HG03097 (cell line): ENCODE data around the gene GFPT2.

ENCODE experiments used
- ATAC-seq: cut with Tn5 transposase; IDR thresholded peaks from one replicate; pipeline ENCODE4 v1.9.1; 2021; ENCODE audit not compliant: unreplicated experiment, low FRiP score

Gene GFPT2

GRCh38 chr5:180334751-180335613 is 18.2 kb downstream of the GFPT2 start:
- ATAC-seq, result no peak

- ATAC-seq, result no peak
Observed at GRCh38 chr5:180334176-180334575, 19.0 kb downstream of the GFPT2 start.

DNA sequence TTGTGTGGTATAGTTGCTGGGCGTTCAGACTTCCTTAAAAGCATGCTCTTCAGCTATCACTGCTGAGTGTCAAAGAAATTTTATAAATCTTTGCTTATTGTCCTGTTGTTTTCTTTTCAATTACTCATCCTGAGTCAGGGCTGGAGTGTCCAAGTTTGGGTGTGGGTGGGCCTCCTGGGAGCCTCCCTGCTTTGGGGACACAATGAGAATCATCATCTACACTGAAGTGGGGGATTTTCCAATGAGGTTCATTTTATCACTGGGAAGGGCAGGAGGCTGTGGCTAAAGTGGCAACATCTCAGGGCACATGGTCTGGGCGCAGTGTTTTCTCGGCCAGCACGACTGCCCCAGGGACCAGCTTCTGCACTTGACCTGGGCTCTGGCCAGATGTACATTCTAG is 19.5 kb downstream of the GFPT2 start:
- ATAC-seq, result no peak

GRCh38 chr5:180332861-180333260 is 20.3 kb downstream of the GFPT2 start:
- no peak for ATAC-seq

- ATAC-seq, result no peak
Observed at GRCh38 chr5:180332051-180332517, 21.1 kb downstream of the GFPT2 start.

- ATAC-seq, result no peak
Observed at GRCh38 chr5:180331647-180331950, 21.5 kb downstream of the GFPT2 start.

GRCh38 chr5:180330810-180331646 is 22.1 kb downstream of the GFPT2 start:
- no peak for ATAC-seq

DNA sequence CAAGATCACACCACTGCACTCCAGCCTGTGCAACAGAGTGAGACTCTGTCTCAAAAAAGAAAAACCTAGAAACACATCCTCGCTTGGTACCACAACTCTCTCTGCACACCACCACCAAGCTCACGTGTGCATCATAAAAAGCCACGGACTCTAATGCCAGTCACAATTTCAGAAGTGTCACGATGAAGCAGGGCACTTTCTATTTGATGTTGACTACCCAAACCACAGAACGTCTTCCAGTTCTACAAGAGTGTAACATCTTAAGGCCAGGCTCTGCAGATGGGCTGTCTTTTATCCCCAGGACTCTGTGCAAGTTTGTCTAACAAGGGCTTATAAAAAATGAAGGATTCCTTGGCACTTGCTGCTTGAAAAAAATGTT is 22.9 kb downstream of the GFPT2 start:
- ATAC-seq, result no peak

GRCh38 chr5:180329606-180330269 is 23.4 kb downstream of the GFPT2 start:
- ATAC-seq, result no peak

- ATAC-seq, result no peak
Observed at GRCh38 chr5:180329138-180329435, 24.0 kb downstream of the GFPT2 start.

GRCh38 chr5:180328296-180329137 is 24.6 kb downstream of the GFPT2 start:
- ATAC-seq, result peak; percentile 65

- ATAC-seq, result no peak
Observed at GRCh38 chr5:180326989-180327565, 26.1 kb downstream of the GFPT2 start.

DNA sequence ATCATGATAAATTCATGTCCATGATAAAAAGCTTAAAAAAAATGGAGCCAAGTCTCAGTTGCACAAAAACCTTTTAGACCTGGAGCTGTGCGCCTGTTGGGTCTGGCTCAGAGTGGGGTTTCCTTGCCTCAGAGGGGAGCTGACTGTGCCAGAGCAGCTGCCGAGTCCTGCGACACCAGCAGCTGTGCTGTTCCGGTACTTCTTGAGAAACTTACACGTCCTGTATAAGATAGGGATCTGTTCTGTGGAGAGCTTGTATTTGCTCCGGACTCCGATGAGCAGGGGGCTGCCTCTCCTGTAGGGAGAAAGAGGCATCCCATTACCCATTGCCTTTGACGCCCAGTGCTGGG is 28.6 kb downstream of the GFPT2 start:
- ATAC-seq, result no peak

DNA sequence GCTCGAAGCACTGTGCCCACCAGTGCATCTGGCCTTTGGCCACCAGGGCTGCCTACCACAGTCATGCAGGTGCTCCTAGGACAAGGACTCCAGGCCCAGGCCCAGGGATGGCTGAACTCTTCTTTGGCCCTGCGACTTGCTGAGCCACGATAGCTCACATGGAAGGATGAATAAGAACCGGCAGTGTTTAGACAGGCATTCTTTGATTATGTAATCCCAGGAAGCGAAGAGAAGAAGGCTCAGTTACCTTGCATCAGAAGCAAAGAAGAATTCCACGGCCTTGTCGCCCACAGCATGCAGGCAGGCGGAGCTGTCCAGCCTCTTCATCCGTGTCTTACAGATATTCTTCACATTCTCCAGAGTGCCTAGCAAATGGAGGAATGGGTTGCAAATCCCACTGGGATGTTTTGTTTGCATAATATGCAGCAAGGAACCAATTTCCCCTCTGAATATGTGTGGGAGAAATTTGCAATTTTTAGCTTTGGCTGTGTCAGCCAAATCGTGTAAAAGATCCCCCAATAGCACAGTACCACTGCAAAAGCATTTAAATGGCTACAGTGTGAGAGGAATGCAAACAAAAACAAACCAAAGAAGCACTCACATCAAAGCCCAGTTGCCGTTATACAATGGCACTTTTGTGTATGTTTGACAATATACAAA is 29.1 kb downstream of the GFPT2 start:
- no peak for ATAC-seq

GRCh38 chr5:180323160-180323559 is 30.0 kb downstream of the GFPT2 start:
- ATAC-seq, result no peak

DNA sequence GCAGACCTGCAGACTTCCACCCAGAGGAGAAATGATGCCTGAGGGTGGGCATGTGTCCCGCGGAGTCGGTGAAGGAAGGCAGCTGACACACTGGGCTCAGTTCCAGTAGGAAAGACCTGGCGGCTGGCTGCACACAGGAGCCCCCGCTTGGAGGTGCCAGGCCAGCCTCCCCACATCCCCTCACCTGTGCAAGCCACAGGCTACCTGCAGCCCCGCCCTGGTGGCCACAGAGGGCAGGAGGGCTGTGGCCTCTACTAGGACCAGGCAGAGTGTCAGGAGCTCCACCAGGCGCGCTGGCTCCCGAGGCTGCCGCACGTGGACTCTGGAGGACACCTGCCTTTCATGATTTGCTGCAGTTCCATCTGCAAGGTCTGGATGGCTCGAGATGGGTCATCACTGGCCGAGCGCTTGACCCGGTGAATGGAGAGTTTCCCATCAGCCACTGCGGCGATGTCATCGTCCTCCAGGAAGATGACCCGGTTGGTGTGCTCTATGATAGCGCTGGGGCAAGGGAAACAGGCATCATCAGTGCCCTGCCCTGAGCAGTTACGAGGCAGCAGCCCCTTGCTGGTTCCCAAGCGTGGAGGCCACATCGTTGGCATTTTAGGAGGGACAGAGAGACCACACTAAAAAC is 34.6 kb downstream of the GFPT2 start:
- ATAC-seq, result no peak

GRCh38 chr5:180316586-180316985 is 36.5 kb downstream of the GFPT2 start:
- no peak for ATAC-seq

DNA sequence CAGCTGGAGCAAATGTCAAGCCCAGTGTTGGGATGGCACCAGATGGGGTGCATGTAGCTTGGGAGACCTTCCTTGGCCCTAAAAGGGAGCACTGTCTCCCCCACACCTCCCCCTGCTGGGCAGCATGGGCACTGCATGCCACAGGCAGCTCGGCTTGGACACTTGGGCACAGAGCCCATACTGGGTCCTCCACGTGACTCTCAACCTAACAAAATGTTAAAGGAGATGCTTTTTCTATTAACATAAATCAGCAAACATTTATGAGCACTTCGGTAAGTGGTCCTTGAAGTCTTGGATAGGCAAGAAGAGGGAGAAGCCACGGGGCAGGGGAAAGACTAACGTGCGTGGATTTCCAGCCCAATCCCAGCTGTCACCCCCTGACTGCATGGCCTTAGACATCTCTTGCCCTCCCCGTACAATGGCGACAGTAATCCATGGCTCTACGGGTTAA is 37.3 kb downstream of the GFPT2 start:
- peak; percentile 65 for ATAC-seq
